ENCODE data around the gene RAB8A. TPM values are rescaled to one million over a fixed set of nuclear protein-coding genes. Genes with fewer than 3 reads are reported as not detected.

Gene RAB8A
- total and polyA plus RNA-seq, 2 donors from 2014 or later: 38.5 to 75.6 TPM

DNA sequence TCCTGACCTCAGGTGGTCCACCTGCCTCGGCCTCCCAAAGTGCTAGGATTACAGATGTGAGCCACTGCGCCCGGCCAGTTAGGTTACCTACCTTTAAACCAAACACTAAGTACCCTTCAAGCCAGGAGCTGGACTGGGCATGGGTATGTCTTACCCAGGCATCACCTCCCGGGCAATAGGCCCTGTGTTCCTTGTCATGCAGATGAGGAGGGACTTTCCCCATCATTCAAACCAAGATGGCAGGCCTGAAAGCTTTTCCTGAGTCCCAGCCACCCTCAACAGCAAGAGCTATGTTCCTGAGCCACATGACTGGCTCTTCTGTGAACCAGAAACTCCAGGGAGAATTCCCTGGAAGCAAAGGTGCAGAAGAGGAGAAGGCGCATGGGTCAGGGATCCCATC, 9.5 kb downstream of the RAB8A start:
- no peaks in the 10 kb centered on the region for H3K27me3 ChIP-seq (ENCODE audit: control insufficient read depth, insufficient read depth, low read length)
- intact Hi-C loops (cut with DNase I): no loop called here
- peaks cover 0 to 1% (median 0%) of the 10 kb centered on the region in 3 donors for H3K4me1 ChIP-seq (ENCODE audit: control insufficient read depth in 2 of 3, insufficient read depth in 2 of 3, low read depth in 1 of 3, low read length in 3 of 3)
- no peak overlapping the region for H3K9ac ChIP-seq (ENCODE audit: low read length in 3 of 3)
- H3K4me3 ChIP-seq (ENCODE audit: low read length in 3 of 3): no peak overlapping the region
- no peak for FAIRE-seq
- H3K36me3 ChIP-seq (ENCODE audit: control insufficient read depth in 2 of 3, insufficient read depth in 3 of 3, low read length in 3 of 3): peaks cover 3 to 51% (median 28%) of the 10 kb centered on the region in 3 donors
- H3K27ac ChIP-seq (ENCODE audit: low read depth in 2 of 2, low read length in 2 of 2): no peak overlapping the region
- H3K9me3 ChIP-seq (ENCODE audit: control insufficient read depth in 2 of 3, insufficient read depth in 1 of 3, low read length in 3 of 3): no peaks in the 10 kb centered on the region
- DNase-seq: no peak
- TF ChIP-seq, protein P1, sequence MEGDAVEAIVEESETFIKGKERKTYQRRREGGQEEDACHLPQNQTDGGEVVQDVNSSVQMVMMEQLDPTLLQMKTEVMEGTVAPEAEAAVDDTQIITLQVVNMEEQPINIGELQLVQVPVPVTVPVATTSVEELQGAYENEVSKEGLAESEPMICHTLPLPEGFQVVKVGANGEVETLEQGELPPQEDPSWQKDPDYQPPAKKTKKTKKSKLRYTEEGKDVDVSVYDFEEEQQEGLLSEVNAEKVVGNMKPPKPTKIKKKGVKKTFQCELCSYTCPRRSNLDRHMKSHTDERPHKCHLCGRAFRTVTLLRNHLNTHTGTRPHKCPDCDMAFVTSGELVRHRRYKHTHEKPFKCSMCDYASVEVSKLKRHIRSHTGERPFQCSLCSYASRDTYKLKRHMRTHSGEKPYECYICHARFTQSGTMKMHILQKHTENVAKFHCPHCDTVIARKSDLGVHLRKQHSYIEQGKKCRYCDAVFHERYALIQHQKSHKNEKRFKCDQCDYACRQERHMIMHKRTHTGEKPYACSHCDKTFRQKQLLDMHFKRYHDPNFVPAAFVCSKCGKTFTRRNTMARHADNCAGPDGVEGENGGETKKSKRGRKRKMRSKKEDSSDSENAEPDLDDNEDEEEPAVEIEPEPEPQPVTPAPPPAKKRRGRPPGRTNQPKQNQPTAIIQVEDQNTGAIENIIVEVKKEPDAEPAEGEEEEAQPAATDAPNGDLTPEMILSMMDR (IDR thresholded peaks at IDR 0.05; ENCODE audit: borderline replicate concordance, extremely low read depth, insufficient read depth): no peak

DNA sequence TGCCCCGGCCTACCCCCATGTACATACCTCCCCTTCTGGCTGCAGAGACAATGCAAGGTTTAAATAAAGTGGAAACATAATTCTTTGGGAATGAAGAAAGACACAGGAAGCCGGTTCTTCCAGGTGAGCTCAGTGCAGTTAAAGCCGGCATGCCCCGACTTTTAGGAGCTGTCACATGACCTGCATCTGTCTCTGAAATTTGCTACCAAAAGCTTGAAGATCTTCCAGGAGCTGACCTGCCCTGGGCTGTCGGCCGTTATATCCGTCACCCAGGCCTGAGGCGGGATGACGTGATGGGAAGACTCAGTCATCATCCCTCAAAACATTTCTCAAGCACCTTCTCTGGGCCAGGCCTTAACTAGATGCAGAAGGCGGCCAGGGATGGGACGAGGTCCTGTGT, 10.3 kb downstream of the RAB8A start:
- H3K9me3 ChIP-seq (ENCODE audit: control insufficient read depth in 2 of 3, insufficient read depth in 1 of 3, low read length in 3 of 3): no peaks in the 10 kb centered on the region
- DNase-seq (no peak), FAIRE-seq (no peak)
- TF ChIP-seq, protein P1 (IDR thresholded peaks at IDR 0.05; ENCODE audit: borderline replicate concordance, extremely low read depth, insufficient read depth): no peak
- no peak overlapping the region for H3K4me3 ChIP-seq (ENCODE audit: low read length in 3 of 3)
- H3K9ac ChIP-seq (ENCODE audit: low read length in 3 of 3): no peak overlapping the region
- H3K36me3 ChIP-seq (ENCODE audit: control insufficient read depth in 2 of 3, insufficient read depth in 3 of 3, low read length in 3 of 3): peaks cover 3 to 51% (median 32%) of the 10 kb centered on the region in 3 donors
- H3K27me3 ChIP-seq (ENCODE audit: control insufficient read depth, insufficient read depth, low read length): no peaks in the 10 kb centered on the region
- intact Hi-C loops (cut with DNase I): no loop called here
- H3K27ac ChIP-seq (ENCODE audit: low read depth in 2 of 2, low read length in 2 of 2): no peak overlapping the region
- no peaks in the 10 kb centered on the region for H3K4me1 ChIP-seq (ENCODE audit: control insufficient read depth in 2 of 3, insufficient read depth in 2 of 3, low read depth in 1 of 3, low read length in 3 of 3)

DNA sequence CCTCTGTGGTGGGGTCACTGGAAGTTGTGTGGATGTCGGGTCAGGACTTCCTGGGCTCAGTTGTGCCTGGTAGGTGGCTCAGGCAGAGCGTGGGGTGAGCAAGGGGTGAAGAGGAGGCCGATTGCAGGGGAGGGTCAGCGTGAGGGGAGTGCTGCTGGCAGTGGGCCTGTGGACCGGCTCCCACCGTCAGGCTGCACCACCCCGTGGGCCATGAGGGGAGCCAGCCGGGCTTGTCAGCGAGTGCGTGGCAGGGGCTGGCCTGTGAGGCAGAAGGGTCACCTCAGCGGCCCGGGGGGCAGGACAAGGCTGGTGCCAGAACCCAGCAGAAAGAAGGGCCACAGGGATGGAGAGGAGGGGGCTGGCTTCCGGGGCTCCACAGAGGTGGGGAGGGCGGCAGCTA, 13.3 kb downstream of the RAB8A start:
- DNase-seq: no peak
- no peak for FAIRE-seq
- Histone ChIP-seq H3K36me3 (ENCODE audit: control insufficient read depth in 2 of 3, insufficient read depth in 3 of 3, low read length in 3 of 3) (peaks cover 5 to 55% (median 47%) of the 10 kb centered on the region in 3 donors), H3K9me3 (ENCODE audit: control insufficient read depth in 2 of 3, insufficient read depth in 1 of 3, low read length in 3 of 3) (no peaks in the 10 kb centered on the region), H3K9ac (ENCODE audit: low read length in 3 of 3) (no peak overlapping the region), H3K4me3 (ENCODE audit: low read length in 3 of 3) (no peak overlapping the region), H3K27ac (ENCODE audit: low read depth in 2 of 2, low read length in 2 of 2) (no peak overlapping the region), H3K4me1 (ENCODE audit: control insufficient read depth in 2 of 3, insufficient read depth in 2 of 3, low read depth in 1 of 3, low read length in 3 of 3) (no peaks in the 10 kb centered on the region), H3K27me3 (ENCODE audit: control insufficient read depth, insufficient read depth, low read length) (no peaks in the 10 kb centered on the region)
- intact Hi-C loops (cut with DNase I): no loop called here
- TF ChIP-seq, protein P1 (IDR thresholded peaks at IDR 0.05; ENCODE audit: borderline replicate concordance, extremely low read depth, insufficient read depth): no peak

All from kidney (tissue), 14 donors.